Loucy (cell line): ENCODE measurements around the gene ADAM30.

ENCODE experiments used
- H2AFZ ChIP-seq: fragments of 200-600 bp; sonication (generic); 2 replicates; pipeline ENCODE4 v1.6.0; 2016; ENCODE audit warnings: antibody characterized with exemption, mild to moderate bottlenecking, low read length, moderate library complexity
- H3F3A ChIP-seq: fragments of 200-600 bp; 2 replicates; pipeline ENCODE4 v1.6.0; 2016; ENCODE audit warnings: antibody characterized with exemption, low read depth, mild to moderate bottlenecking
- H3K27me3 ChIP-seq: fragments of 200-600 bp; sonication (generic); 2 replicates; pipeline ENCODE4 v1.6.1; 2014; ENCODE audit warnings: low read length, mild to moderate bottlenecking; ENCODE audit not compliant: insufficient read depth, poor library complexity, severe bottlenecking
- H3K36me3 ChIP-seq: fragments of 200-600 bp; sonication (generic); 2 replicates; pipeline ENCODE4 v1.6.1; 2016; ENCODE audit warnings: low read length; ENCODE audit not compliant: insufficient read depth
- H3K4me1 ChIP-seq: fragments of 200-600 bp; sonication (generic); 2 replicates; pipeline ENCODE4 v1.5.1; 2014; ENCODE audit warnings: low read length, mild to moderate bottlenecking; ENCODE audit not compliant: insufficient read depth, poor library complexity, severe bottlenecking
- H3K4me2 ChIP-seq: fragments of 200-600 bp; sonication (generic); 2 replicates; pipeline ENCODE4 v1.6.0; 2014; ENCODE audit warnings: antibody characterized with exemption, low read length, low read depth, mild to moderate bottlenecking; ENCODE audit not compliant: poor library complexity, severe bottlenecking
- H3K4me3 ChIP-seq: fragments of 200-600 bp; sonication (generic); 2 replicates; pipeline ENCODE4 v1.5.1; 2014; ENCODE audit warnings: low read length, mild to moderate bottlenecking, mixed read lengths; ENCODE audit not compliant: poor library complexity, severe bottlenecking
- H3K79me2 ChIP-seq: fragments of 200-600 bp; sonication (generic); 2 replicates; pipeline ENCODE4 v1.6.1; 2014; ENCODE audit warnings: low read length; ENCODE audit not compliant: insufficient read depth
- H3K9ac ChIP-seq: fragments of 200-600 bp; sonication (generic); 2 replicates; pipeline ENCODE4 v1.6.0; 2014; ENCODE audit warnings: mild to moderate bottlenecking, low read depth, low read length, moderate library complexity; ENCODE audit not compliant: poor library complexity, severe bottlenecking
- H3K9me2 ChIP-seq: fragments of 200-600 bp; sonication (generic); replicated peaks from 2 replicates; pipeline ENCODE4 v1.6.1; 2016; ENCODE audit warnings: low read depth, low read length, mixed read lengths
- H3K9me3 ChIP-seq: fragments of 200-600 bp; sonication (generic); 2 replicates; pipeline ENCODE4 v1.6.1; 2014; ENCODE audit warnings: mild to moderate bottlenecking, antibody characterized with exemption, low read length, low read depth; ENCODE audit not compliant: insufficient read depth
- H4K20me1 ChIP-seq: fragments of 200-600 bp; sonication (generic); 2 replicates; pipeline ENCODE4 v1.6.0; 2014; ENCODE audit warnings: antibody characterized with exemption, low read length, mild to moderate bottlenecking; ENCODE audit not compliant: insufficient read depth, poor library complexity, severe bottlenecking
- EZH2phosphoT487 ChIP-seq: fragments of 200-600 bp; IDR thresholded peaks from 2 replicates; pipeline ENCODE4 v1.6.1; 2018; ENCODE audit warnings: antibody characterized with exemption, mild to moderate bottlenecking, moderate library complexity, borderline replicate concordance
- TF ChIP-seq, protein P1 (sequence below): fragments of 200-600 bp; sonication (generic); conservative IDR thresholded peaks from 2 replicates; pipeline ENCODE4 v1.5.1; 2014; ENCODE audit warnings: mild to moderate bottlenecking, antibody characterized with exemption, low read length

ADAM30 gene

DNA sequence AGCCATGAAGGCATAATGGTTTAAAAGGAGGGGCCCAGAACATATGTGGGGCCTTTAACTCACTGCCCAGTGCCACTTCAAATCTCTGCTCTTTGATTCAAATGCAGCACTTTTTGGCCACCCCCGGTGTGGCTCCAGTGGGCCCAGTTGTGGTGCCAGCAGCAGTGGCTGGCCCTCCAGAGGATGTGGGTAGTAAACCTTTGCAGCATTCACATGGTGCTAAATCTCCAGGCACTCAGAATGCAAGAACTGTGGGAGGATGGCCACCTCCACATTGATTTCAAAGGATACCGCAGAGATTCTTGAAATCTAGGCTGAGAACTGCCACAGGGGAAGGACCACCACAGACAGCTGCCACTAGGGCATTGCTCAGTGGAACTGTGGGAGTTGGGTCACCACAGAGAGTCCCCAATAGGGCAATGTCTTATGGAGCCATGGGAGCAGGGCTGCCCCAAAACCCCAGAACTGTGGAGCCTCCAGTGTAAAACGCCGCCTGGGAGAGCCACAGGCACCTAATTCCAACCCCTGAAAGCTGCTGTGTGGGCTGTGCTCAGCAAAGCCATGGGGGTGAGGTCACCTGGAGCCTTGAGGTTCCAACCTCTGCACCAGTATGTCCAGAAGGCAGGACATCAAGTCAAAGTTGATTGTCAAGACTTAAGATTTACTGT lies 6.6 kb upstream of the ADAM30 start:
- no peak overlapping the region for H3K4me2 ChIP-seq
- 0 out of 2 replicates have a peak, but pooled peaks cover 7% of the 10 kb centered on the region for H3K9me3 ChIP-seq
- TF ChIP-seq EZH2phosphoT487: no peak
- TF ChIP-seq, protein P1, sequence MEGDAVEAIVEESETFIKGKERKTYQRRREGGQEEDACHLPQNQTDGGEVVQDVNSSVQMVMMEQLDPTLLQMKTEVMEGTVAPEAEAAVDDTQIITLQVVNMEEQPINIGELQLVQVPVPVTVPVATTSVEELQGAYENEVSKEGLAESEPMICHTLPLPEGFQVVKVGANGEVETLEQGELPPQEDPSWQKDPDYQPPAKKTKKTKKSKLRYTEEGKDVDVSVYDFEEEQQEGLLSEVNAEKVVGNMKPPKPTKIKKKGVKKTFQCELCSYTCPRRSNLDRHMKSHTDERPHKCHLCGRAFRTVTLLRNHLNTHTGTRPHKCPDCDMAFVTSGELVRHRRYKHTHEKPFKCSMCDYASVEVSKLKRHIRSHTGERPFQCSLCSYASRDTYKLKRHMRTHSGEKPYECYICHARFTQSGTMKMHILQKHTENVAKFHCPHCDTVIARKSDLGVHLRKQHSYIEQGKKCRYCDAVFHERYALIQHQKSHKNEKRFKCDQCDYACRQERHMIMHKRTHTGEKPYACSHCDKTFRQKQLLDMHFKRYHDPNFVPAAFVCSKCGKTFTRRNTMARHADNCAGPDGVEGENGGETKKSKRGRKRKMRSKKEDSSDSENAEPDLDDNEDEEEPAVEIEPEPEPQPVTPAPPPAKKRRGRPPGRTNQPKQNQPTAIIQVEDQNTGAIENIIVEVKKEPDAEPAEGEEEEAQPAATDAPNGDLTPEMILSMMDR: no peak
- H3K36me3 ChIP-seq: no peaks in the 10 kb centered on the region
- H3K79me2 ChIP-seq: no peaks in the 10 kb centered on the region
- H3K9me2 ChIP-seq: no peaks in the 10 kb centered on the region
- H2AFZ ChIP-seq: no peak overlapping the region
- H3F3A ChIP-seq: no peaks in the 10 kb centered on the region
- no peak overlapping the region for H3K9ac ChIP-seq
- no peaks in the 10 kb centered on the region for H3K4me1 ChIP-seq
- H3K27me3 ChIP-seq: peaks cover 3% of the 10 kb centered on the region
- no peak overlapping the region for H3K4me3 ChIP-seq
- H4K20me1 ChIP-seq: no peaks in the 10 kb centered on the region

DNA sequence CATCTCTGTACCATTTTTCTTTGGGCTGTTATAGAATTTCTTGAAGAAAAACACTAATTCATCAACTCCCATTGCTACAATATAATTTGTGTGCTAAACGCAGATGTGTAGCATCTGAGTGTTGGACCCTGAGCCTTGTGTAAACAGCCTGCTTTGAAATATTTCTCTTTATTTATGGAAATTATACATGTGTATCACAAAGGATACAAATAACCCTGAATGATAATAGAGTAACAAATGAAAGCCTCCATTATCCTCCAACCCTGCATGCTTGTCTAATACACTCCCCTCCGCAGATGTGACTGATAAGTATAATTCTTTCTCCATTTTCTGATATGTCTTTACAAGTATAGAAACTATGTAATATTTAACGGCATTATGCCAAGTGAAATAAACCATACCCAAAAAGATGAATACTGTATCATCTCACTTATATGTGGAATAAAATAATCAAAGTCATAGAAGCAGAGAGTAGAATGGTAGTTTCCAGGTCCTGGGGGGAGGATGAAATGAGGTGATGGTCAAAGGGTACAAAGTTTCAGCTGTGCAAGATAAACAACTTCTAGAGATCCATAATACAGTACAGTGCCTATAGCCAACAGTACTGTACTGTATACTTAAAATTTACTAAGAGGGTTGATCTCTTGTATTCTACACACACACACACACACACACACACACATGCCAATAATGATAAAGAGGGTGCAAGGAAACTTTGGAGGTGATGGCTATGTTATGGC lies 2.8 kb upstream of the ADAM30 start:
- H3K4me2 ChIP-seq: no peak overlapping the region
- TF ChIP-seq, protein P1: no peak
- TF ChIP-seq EZH2phosphoT487: no peak

DNA sequence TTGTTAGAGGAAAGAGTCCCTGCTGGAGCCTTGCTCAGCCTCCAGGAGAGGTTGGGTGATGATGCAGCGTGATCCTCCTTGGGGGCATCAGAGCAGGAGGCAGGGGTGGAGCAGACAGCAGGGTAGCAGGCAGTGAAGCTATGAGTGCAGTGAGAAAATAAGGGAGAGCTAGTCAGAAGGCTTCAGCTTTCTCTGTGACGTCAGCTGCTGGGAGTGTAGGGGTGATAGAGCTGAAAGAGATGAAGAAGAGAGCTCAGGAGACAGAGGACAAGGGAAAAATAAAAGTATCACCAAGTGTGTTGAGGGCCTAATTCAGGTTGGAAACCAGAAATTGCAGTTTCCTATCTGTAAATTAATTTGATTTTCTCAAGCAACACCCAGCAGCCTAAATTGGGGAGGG lies 2.2 kb upstream of the ADAM30 start:
- no peaks in the 10 kb centered on the region for H3K36me3 ChIP-seq
- no peaks in the 10 kb centered on the region for H3K9me2 ChIP-seq
- no peak overlapping the region for H3K9ac ChIP-seq
- no peak overlapping the region for H3K4me2 ChIP-seq
- H3K27me3 ChIP-seq: no peaks in the 10 kb centered on the region
- H2AFZ ChIP-seq: no peak overlapping the region
- H3K4me3 ChIP-seq: no peak overlapping the region
- H3K9me3 ChIP-seq: no peaks in the 10 kb centered on the region
- no peak for TF ChIP-seq EZH2phosphoT487
- TF ChIP-seq, protein P1: no peak
- no peaks in the 10 kb centered on the region for H4K20me1 ChIP-seq
- H3K79me2 ChIP-seq: no peaks in the 10 kb centered on the region
- no peaks in the 10 kb centered on the region for H3F3A ChIP-seq
- no peaks in the 10 kb centered on the region for H3K4me1 ChIP-seq

More for the DNA sequence above, 2.8 kb upstream of the ADAM30 start:
- Histone ChIP-seq H3K9me3 (no peaks in the 10 kb centered on the region), H2AFZ (no peak overlapping the region), H4K20me1 (no peaks in the 10 kb centered on the region), H3K27me3 (no peaks in the 10 kb centered on the region), H3K9me2 (no peaks in the 10 kb centered on the region), H3K4me1 (no peaks in the 10 kb centered on the region), H3K9ac (no peak overlapping the region), H3F3A (no peaks in the 10 kb centered on the region), H3K36me3 (no peaks in the 10 kb centered on the region), H3K4me3 (no peak overlapping the region), H3K79me2 (no peaks in the 10 kb centered on the region)
